Regular cardiac myocyte (primary cell): Measurements from ENCODE around the gene ZNF354C. TPM values are rescaled to one million over a fixed set of nuclear protein-coding genes. Genes with fewer than 3 reads are reported as not detected.

ENCODE experiments used
- total RNA-seq: library from RNA; depleted of rRNA; stranded (reverse); fragments of >200 nt; gene quantifications from 2 replicates; pipeline ENCODE4 v1.2.3, GENCODE V29; 2014

Gene ZNF354C
- 7.1 and 7.9 TPM in 2 replicates for total RNA-seq

GRCh38 chr5:179060116-179061008 lies at the start of gene ZNF354C:
ZNF354C (plus strand) TSS chr5:179060373; CDS start chr5:179062069, 1,696 bp downstream.

GRCh38 chr5:179023528-179024189 lies 36.5 kb upstream of the ZNF354C start, which contains the start of gene ZNF879:
ZNF879 (plus strand) TSS chr5:179023804; CDS start chr5:179025005, 1,201 bp downstream.

Other genes with a start within 250 kb of the ZNF354C start
- gene ZNF354B, start 200.4 kb upstream of the ZNF354C start, total RNA-seq: 4.4 and 8.2 TPM in 2 replicates
- under 0.01 and 0.28 TPM in 2 replicates for gene ZFP2, start 164.5 kb upstream of the ZNF354C start, total RNA-seq
- 0.96 and 2.0 TPM in 2 replicates for gene ZNF454, start 119.2 kb upstream of the ZNF354C start, total RNA-seq
- gene GRM6, start 65.1 kb upstream of the ZNF354C start, total RNA-seq: not detected in 2 replicates
- gene ZNF879, start 36.6 kb upstream of the ZNF354C start, total RNA-seq: 4.8 and 5.6 TPM in 2 replicates